OCI-LY7 (cell line): ENCODE data around the gene WRNIP1. TPM values are rescaled to one million over a fixed set of nuclear protein-coding genes. Genes with fewer than 3 reads are reported as not detected.

Experiments used
- BruUV-seq: library from RNA; stranded (reverse); fragments of 400-500 nt; replicated peaks from 2 replicates; lab custom pipeline; 2021; lab: Mats Ljungman, UMichigan
- CTCF ChIA-PET: fragments of 300-600 bp; sonication (Branson Sonifier 250); formaldehyde crosslinking; loops from one replicate; lab custom pipeline; 2022; ENCODE audit warnings: antibody characterized with exemption; ENCODE audit not compliant: unreplicated experiment; lab: Charles Lee
- POLR2A ChIA-PET: fragments of 300-600 bp; sonication (Branson Sonifier 250); formaldehyde crosslinking; loops from one replicate; lab custom pipeline; 2022; ENCODE audit warnings: antibody characterized with exemption; lab: Charles Lee
- DNase-seq: peaks from one replicate; pipeline ENCODE4 v3.0.0-alpha.2; 2015; ENCODE audit warnings: low spot score
- H2AFZ ChIP-seq: fragments of 200-600 bp; sonication (generic), shearing (Covaris generic); 2 replicates; pipeline ENCODE4 v1.6.1; 2014; ENCODE audit warnings: mild to moderate bottlenecking, antibody characterized with exemption, low read length, moderate library complexity
- H3K27ac ChIP-seq: fragments of 200-600 bp; sonication (generic); 2 replicates; pipeline ENCODE4 v1.5.1; 2014; ENCODE audit warnings: mixed run types, low read depth, mild to moderate bottlenecking, moderate library complexity, low read length, inconsistent platforms; ENCODE audit not compliant: poor library complexity, severe bottlenecking
- H3K36me3 ChIP-seq: fragments of 200-600 bp; sonication (generic); 2 replicates; pipeline ENCODE4 v1.6.1; 2014; ENCODE audit warnings: mild to moderate bottlenecking, antibody characterized with exemption, low read length, moderate library complexity, mixed read lengths; ENCODE audit not compliant: insufficient read depth
- H3K4me1 ChIP-seq: fragments of 200-600 bp; sonication (generic); 2 replicates; pipeline ENCODE4 v1.5.1; 2014; ENCODE audit warnings: mild to moderate bottlenecking, low read length; ENCODE audit not compliant: insufficient read depth, poor library complexity, severe bottlenecking
- H3K4me2 ChIP-seq: fragments of 200-600 bp; sonication (generic); 2 replicates; pipeline ENCODE4 v1.6.1; 2014; ENCODE audit warnings: mild to moderate bottlenecking, low read length
- H3K4me3 ChIP-seq: fragments of 200-600 bp; sonication (generic); 2 replicates; pipeline ENCODE4 v1.5.1; 2014; ENCODE audit warnings: mild to moderate bottlenecking, low read depth, low read length; ENCODE audit not compliant: poor library complexity, severe bottlenecking
- H3K79me2 ChIP-seq: fragments of 200-600 bp; sonication (generic); 2 replicates; pipeline ENCODE4 v1.6.1; 2016; ENCODE audit warnings: low read depth, mild to moderate bottlenecking, low read length, moderate library complexity, mixed read lengths; ENCODE audit not compliant: insufficient read depth
- H3K9me2 ChIP-seq: fragments of 200-600 bp; sonication (generic); 2 replicates; pipeline ENCODE4 v1.6.1; 2016; ENCODE audit warnings: mild to moderate bottlenecking, low read length, mixed read lengths; ENCODE audit not compliant: insufficient read depth
- H3K9me3 ChIP-seq: fragments of 200-600 bp; sonication (generic); 2 replicates; pipeline ENCODE4 v1.6.1; 2014; ENCODE audit warnings: mild to moderate bottlenecking, mixed run types, low read length, mixed read lengths
- H4K20me1 ChIP-seq: fragments of 200-600 bp; sonication (generic); 2 replicates; pipeline ENCODE4 v1.6.1; 2014; ENCODE audit warnings: mild to moderate bottlenecking, antibody characterized with exemption, low read length, moderate library complexity, mixed read lengths; ENCODE audit not compliant: insufficient read depth
- EZH2phosphoT487 ChIP-seq: fragments of 200-600 bp; sonication (generic); IDR thresholded peaks from 2 replicates; pipeline ENCODE4 v1.6.1; 2018; ENCODE audit warnings: low read depth, borderline replicate concordance, mild to moderate bottlenecking, mixed run types, antibody characterized with exemption, low read length, moderate library complexity, mixed read lengths
- intact Hi-C: fragments of 100-400 bp; cut with micrococcal nuclease; formaldehyde crosslinking; loops from one replicate; pipeline ENCODE4 v1.10.0; 2022; ENCODE audit not compliant: unreplicated experiment
- total RNA-seq, 2 experiments: library from RNA; depleted of rRNA in 1 of 2; stranded (reverse); fragments of >200 nt in 1 of 2; shearing (Covaris generic) in 1 of 2; gene quantifications; 2 replicates each; pipeline ENCODE4 v1.2.3, GENCODE V29; 2014 to 2022
- TF ChIP-seq, protein P1 (sequence below): fragments of 200-600 bp; sonication (generic); conservative IDR thresholded peaks from 2 replicates; pipeline ENCODE4 v1.5.1; 2014; ENCODE audit warnings: mild to moderate bottlenecking, antibody characterized with exemption, low read length, moderate library complexity, mixed read lengths

WRNIP1 gene
- total RNA-seq, 2 experiments from 2014 or later: 43.8 to 54.2 TPM

DNA sequence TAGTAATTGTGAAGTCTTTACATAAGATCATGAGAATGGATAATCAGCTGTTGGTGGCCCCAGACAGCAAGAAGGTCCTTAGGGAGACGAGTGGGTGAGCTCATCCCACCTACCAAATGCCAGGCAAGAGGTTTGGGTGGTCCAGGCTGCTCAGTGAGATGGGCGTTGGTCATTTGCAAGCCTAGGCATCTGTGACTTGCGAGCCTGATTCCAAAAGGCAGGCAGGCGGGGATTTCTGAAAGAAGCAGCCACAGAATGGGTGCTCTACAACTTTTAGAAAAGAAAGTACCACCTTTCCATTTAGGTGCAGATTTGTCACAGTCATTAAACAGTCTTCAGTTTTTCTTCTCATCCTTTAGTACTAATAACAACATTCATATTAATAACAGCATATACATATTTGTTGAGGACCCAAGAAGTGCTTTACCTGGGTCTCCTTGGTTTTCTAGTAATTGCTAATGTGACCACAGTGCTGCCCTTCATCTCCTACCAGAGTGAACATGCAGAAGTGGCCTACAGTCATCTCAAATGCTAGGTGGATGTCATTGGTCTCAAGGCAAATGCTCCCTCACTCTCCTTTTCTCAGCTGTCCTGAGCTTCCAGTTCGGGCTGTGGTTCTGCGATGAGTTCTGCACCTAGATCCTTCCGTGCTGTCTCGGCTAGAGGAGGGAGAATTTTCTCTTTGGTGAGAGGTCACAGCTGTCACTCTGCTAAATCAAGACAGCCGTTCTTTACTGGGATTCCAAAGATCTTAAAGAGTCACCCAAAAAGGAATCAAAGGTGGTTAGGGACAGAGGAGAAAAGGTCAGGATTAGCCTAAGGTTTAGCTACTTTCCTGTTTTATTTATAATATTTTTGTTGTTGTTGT lies 2.7 kb downstream of the WRNIP1 start:
- no peaks in the 10 kb centered on the region for H3K9me2 ChIP-seq
- H4K20me1 ChIP-seq: peaks cover 43% of the 10 kb centered on the region
- intact Hi-C loops: loop anchor here (5.0 to 10.0 kb wide), 4 partner anchors 144 to 1369 kb away; partner anchors contain the start of gene ECI2
- POLR2A ChIA-PET: interaction anchor here (0.5 to 2.3 kb wide), 11 partner anchors 9 to 436 kb away, joined by 3 to 11 read pairs (median 4); partner anchors contain the start of gene MYLK4
- no peaks in the 10 kb centered on the region for H3K9me3 ChIP-seq
- CTCF ChIA-PET: interaction anchor here (0.8 kb wide), 1 partner anchor 21 kb away, joined by 3 read pairs; no protein-coding TSS in a partner anchor
- H3K4me2 ChIP-seq: peak overlapping the region; percentile 92
- BruUV-seq: no TSS peak
- H2AFZ ChIP-seq: no peak overlapping the region
- H3K4me3 ChIP-seq: peak overlapping the region; percentile 91
- DNase-seq: peak; percentile 8
- H3K36me3 ChIP-seq: peaks cover 51% of the 10 kb centered on the region
- no peak overlapping the region for H3K27ac ChIP-seq
- TF ChIP-seq, protein P1, sequence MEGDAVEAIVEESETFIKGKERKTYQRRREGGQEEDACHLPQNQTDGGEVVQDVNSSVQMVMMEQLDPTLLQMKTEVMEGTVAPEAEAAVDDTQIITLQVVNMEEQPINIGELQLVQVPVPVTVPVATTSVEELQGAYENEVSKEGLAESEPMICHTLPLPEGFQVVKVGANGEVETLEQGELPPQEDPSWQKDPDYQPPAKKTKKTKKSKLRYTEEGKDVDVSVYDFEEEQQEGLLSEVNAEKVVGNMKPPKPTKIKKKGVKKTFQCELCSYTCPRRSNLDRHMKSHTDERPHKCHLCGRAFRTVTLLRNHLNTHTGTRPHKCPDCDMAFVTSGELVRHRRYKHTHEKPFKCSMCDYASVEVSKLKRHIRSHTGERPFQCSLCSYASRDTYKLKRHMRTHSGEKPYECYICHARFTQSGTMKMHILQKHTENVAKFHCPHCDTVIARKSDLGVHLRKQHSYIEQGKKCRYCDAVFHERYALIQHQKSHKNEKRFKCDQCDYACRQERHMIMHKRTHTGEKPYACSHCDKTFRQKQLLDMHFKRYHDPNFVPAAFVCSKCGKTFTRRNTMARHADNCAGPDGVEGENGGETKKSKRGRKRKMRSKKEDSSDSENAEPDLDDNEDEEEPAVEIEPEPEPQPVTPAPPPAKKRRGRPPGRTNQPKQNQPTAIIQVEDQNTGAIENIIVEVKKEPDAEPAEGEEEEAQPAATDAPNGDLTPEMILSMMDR: no peak
- no peak for TF ChIP-seq EZH2phosphoT487
- H3K4me1 ChIP-seq: peaks cover 26% of the 10 kb centered on the region
- H3K79me2 ChIP-seq: peaks cover 70% of the 10 kb centered on the region

DNA sequence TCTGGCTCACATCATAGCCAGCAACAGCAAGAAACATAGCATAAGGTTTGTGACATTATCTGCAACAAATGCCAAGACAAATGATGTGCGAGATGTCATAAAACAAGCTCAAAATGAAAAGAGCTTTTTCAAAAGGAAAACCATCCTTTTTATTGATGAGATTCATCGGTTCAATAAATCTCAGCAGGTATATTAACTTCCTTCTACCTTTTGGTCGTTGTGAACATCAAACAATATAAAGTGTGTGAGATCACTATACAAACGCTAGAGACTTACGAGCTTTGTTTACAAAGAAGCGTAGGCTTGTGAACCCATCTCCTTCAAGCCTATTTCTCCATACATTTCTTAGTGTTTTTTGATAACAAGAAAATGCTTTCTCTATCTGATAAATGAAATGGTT lies 3.5 kb downstream of the WRNIP1 start:
- ChIA-PET CTCF (interaction anchor here (0.8 kb wide), 1 partner anchor 22 kb away, joined by 3 read pairs; no protein-coding TSS in a partner anchor), POLR2A (interaction anchor here (0.6 to 2.3 kb wide), 9 partner anchors 8 to 394 kb away, joined by 3 to 11 read pairs (median 4); partner anchors contain the start of gene MYLK4)
- DNase-seq: no peak
- intact Hi-C loops: loop anchor here (5.0 to 10.0 kb wide), 4 partner anchors 144 to 1369 kb away; partner anchors contain the start of gene ECI2
- H3K9me2 ChIP-seq: no peaks in the 10 kb centered on the region
- no peak for TF ChIP-seq EZH2phosphoT487
- TF ChIP-seq, protein P1: no peak
- BruUV-seq: no TSS peak
- H3K9me3 ChIP-seq: no peaks in the 10 kb centered on the region
- H3K4me2 ChIP-seq: peak overlapping the region; percentile 92
- H2AFZ ChIP-seq: no peak overlapping the region
- no peak overlapping the region for H3K27ac ChIP-seq
- peaks cover 59% of the 10 kb centered on the region for H3K36me3 ChIP-seq
- H3K4me1 ChIP-seq: peaks cover 26% of the 10 kb centered on the region
- peak overlapping the region; percentile 91 for H3K4me3 ChIP-seq
- H4K20me1 ChIP-seq: peaks cover 43% of the 10 kb centered on the region
- peaks cover 78% of the 10 kb centered on the region for H3K79me2 ChIP-seq
